WTC11 (cell line): ENCODE measurements around the gene PRR23B. TPM values are rescaled to one million over a fixed set of nuclear protein-coding genes. Genes with fewer than 3 reads are reported as not detected.
A peak's percentile ranks its signal among the peaks of the same experiment; 100 is the strongest.

Experiments used
- ATAC-seq: fragments of 200-7000 bp; cut with Tn5 transposase; 2 replicates; pipeline ENCODE4 v1.10.0; 2021; ENCODE audit warnings: mild to moderate bottlenecking, moderate library complexity
- Bru-seq: library from RNA; stranded (reverse); fragments of 400-500 nt; gene quantifications from one replicate; lab custom pipeline; 2021; lab: Mats Ljungman, UMichigan
- CTCF ChIA-PET: fragments of 300-600 bp; sonication (Branson Sonifier 250); formaldehyde crosslinking; loops from one replicate; lab custom pipeline; 2021; ENCODE audit warnings: antibody characterized with exemption; lab: Charles Lee
- POLR2A ChIA-PET: fragments of 350-600 bp; sonication (Branson Sonifier 250); formaldehyde crosslinking; loops from one replicate; lab custom pipeline; 2021; ENCODE audit warnings: antibody characterized with exemption; lab: Charles Lee
- DNase-seq: peaks from one replicate; pipeline ENCODE4 v3.0.0; 2021; ENCODE audit warnings: low spot score
- H3K27ac Mint-ChIP-seq: 2 replicates; pipeline ENCODE4 v1.8.0; 2021; ENCODE audit warnings: mixed read lengths
- H3K27me3 Mint-ChIP-seq: 2 replicates; pipeline ENCODE4 v1.8.0; 2021; ENCODE audit warnings: low read depth, mild to moderate bottlenecking, moderate library complexity, mixed read lengths
- H3K36me3 Mint-ChIP-seq: 2 replicates; pipeline ENCODE4 v1.8.0; 2021; ENCODE audit warnings: mixed read lengths
- H3K4me1 Mint-ChIP-seq: 2 replicates; pipeline ENCODE4 v1.8.0; 2022; ENCODE audit warnings: mixed read lengths
- H3K4me3 Mint-ChIP-seq: 2 replicates; pipeline ENCODE4 v1.8.0; 2021; ENCODE audit warnings: mild to moderate bottlenecking, moderate library complexity, mixed read lengths
- H3K9me3 Mint-ChIP-seq: 2 replicates; pipeline ENCODE4 v1.8.0; 2021; ENCODE audit warnings: mixed read lengths
- ATF1 ChIP-seq: sonication (generic); formaldehyde crosslinking; IDR thresholded peaks from 2 replicates; pipeline ENCODE4 v1.8.1; 2023; ENCODE audit warnings: mild to moderate bottlenecking, moderate library complexity, missing genetic modification reagents
- CREM ChIP-seq: sonication (generic); formaldehyde crosslinking; IDR thresholded peaks from 2 replicates; pipeline ENCODE4 v1.8.1; 2022; ENCODE audit warnings: mild to moderate bottlenecking, missing genetic modification reagents, moderate library complexity
- CTCF ChIP-seq: fragments of 200-600 bp; IDR thresholded peaks from 2 replicates; pipeline ENCODE4 v1.8.0; 2022; ENCODE audit warnings: antibody characterized with exemption
- GRHL2 ChIP-seq: fragments of 250-450 bp; sonication (Bioruptor Pico); IDR thresholded peaks from 2 replicates; pipeline ENCODE4 v1.8.0; 2022; ENCODE audit warnings: mild to moderate bottlenecking, moderate library complexity; ENCODE audit not compliant: insufficient replicate concordance, severe bottlenecking
- JUN ChIP-seq: sonication (generic); formaldehyde crosslinking; IDR thresholded peaks from 2 replicates; pipeline ENCODE4 v1.8.0; 2023; ENCODE audit warnings: mild to moderate bottlenecking, missing genetic modification reagents
- NFE2L1 ChIP-seq: sonication (generic); formaldehyde crosslinking; IDR thresholded peaks from 2 replicates; pipeline ENCODE4 v1.8.1; 2023; ENCODE audit warnings: missing genetic modification reagents
- NR1H2 ChIP-seq: sonication (generic); formaldehyde crosslinking; IDR thresholded peaks from 2 replicates; pipeline ENCODE4 v1.9.0; 2021; ENCODE audit warnings: mild to moderate bottlenecking, moderate library complexity, missing genetic modification reagents
- OVOL2 ChIP-seq: fragments of 250-450 bp; sonication (Bioruptor Pico); IDR thresholded peaks from 2 replicates; pipeline ENCODE4 v1.9.0; 2021; ENCODE audit warnings: mild to moderate bottlenecking, borderline replicate concordance
- PREB ChIP-seq: sonication (generic); formaldehyde crosslinking; IDR thresholded peaks from 2 replicates; pipeline ENCODE4 v1.8.1; 2022; ENCODE audit warnings: mild to moderate bottlenecking, missing genetic modification reagents, moderate library complexity, borderline replicate concordance
- RORB ChIP-seq: fragments of 250-450 bp; sonication (Bioruptor Pico); IDR thresholded peaks from 2 replicates; pipeline ENCODE4 v1.9.0; 2021; ENCODE audit warnings: mild to moderate bottlenecking
- TCF7 ChIP-seq: sonication (generic); formaldehyde crosslinking; IDR thresholded peaks from 2 replicates; pipeline ENCODE4 v1.8.0; 2022; ENCODE audit warnings: mild to moderate bottlenecking, low read depth, missing genetic modification reagents, moderate library complexity
- TEAD4 ChIP-seq: sonication (generic); formaldehyde crosslinking; IDR thresholded peaks from 2 replicates; pipeline ENCODE4 v1.8.0; 2022; ENCODE audit warnings: mild to moderate bottlenecking, missing genetic modification reagents
- ZMAT4 ChIP-seq: fragments of 250-450 bp; sonication (Bioruptor Pico); IDR thresholded peaks from 2 replicates; pipeline ENCODE4 v1.9.0; 2021; ENCODE audit warnings: mild to moderate bottlenecking
- ZNF138 ChIP-seq: sonication (generic); formaldehyde crosslinking; conservative IDR thresholded peaks from 2 replicates; pipeline ENCODE4 v1.8.1; 2022; ENCODE audit warnings: mild to moderate bottlenecking, moderate library complexity, missing genetic modification reagents
- ZNF317 ChIP-seq: sonication (generic); formaldehyde crosslinking; IDR thresholded peaks from 2 replicates; pipeline ENCODE4 v1.8.1; 2023; ENCODE audit warnings: low read depth, mild to moderate bottlenecking, moderate library complexity, missing genetic modification reagents, borderline replicate concordance
- ZNF423 ChIP-seq: fragments of 250-450 bp; sonication (Bioruptor Pico); IDR thresholded peaks from 2 replicates; pipeline ENCODE4 v2.1.2; 2022; ENCODE audit warnings: mild to moderate bottlenecking, moderate library complexity
- long read RNA-seq, 3 experiments: library from RNA in 1 of 3; library from capped mRNA in 1 of 3; library from polyadenylated mRNA in 1 of 3; unstranded in 2 of 3; stranded (forward) in 1 of 3; transcript quantifications; one replicate each; pipeline ENCODE4 v2.0.0, GENCODE V29; 2021
- total RNA-seq: library from RNA; stranded (reverse); gene quantifications from 3 replicates; pipeline ENCODE4 v1.2.3, GENCODE V29; 2021

PRR23B gene
- total RNA-seq, result not detected in 3 replicates
- Bru-seq, nascent RNA, result not detected
- long read RNA-seq, experiment 1, result 0 reads
- long read RNA-seq, experiment 2, result 0 reads
- long read RNA-seq, experiment 3, result 0 reads

- no peaks in the 10 kb centered on the region for H3K36me3 Mint-ChIP-seq
- TF ChIP-seq ZNF138 (CRISPR knock-in tag), result no peak
- TF ChIP-seq GRHL2 (CRISPR knock-in tag), result no peak
- TF ChIP-seq CTCF, result peak; percentile 23; the same call in 1 of the 2 replicates
- peaks cover 5% of the 10 kb centered on the region; the same call in 1 of the 2 replicates for H3K9me3 Mint-ChIP-seq
- ChIA-PET CTCF (interaction anchor here (1.5 to 2.1 kb wide), 3 partner anchors 26 to 97 kb away, joined by 3 to 7 read pairs (median 4); no protein-coding TSS in a partner anchor), POLR2A (no interaction called here)
- H3K4me3 Mint-ChIP-seq, result no peak within 1 kb of the TSS
- H3K27me3 Mint-ChIP-seq, result no peaks in the 10 kb centered on the region
- peak; percentile 17 for DNase-seq
- peak; percentile 56 for ATAC-seq
- H3K27ac Mint-ChIP-seq, result no peak within 1 kb of the TSS
- H3K4me1 Mint-ChIP-seq, result no peaks in the 10 kb centered on the region
Measured at GRCh38 chr3:139020868-139021234, at the start of gene PRR23B. Gene PRR23B (minus strand): TSS chr3:139020926. CDS start chr3:139020661, 265 bp downstream.

- DNase-seq, result no peak
- ATAC-seq, result no peak
- ChIA-PET CTCF (no interaction called here), POLR2A (no interaction called here)
- Mint-ChIP-seq H3K27me3 (no peaks in the 10 kb centered on the region), H3K4me3 (no peak overlapping the region), H3K27ac (no peak overlapping the region), H3K36me3 (no peaks in the 10 kb centered on the region), H3K9me3 (no peaks in the 10 kb centered on the region; the same call in 1 of the 2 replicates), H3K4me1 (no peaks in the 10 kb centered on the region)
- TF ChIP-seq NFE2L1 (CRISPR knock-in tag), result no peak
- TF ChIP-seq OVOL2, result no peak
Measured at GRCh38 chr3:139062918-139063317, 42.2 kb upstream of the PRR23B start.

GRCh38 chr3:139052802-139053600 lies 32.3 kb upstream of the PRR23B start:
- Mint-ChIP-seq H3K4me1 (no peaks in the 10 kb centered on the region), H3K36me3 (peaks cover 3% of the 10 kb centered on the region; the same call in 1 of the 2 replicates), H3K27me3 (peaks cover 5% of the 10 kb centered on the region; the same call in 1 of the 2 replicates), H3K4me3 (no peak overlapping the region), H3K27ac (no peak overlapping the region), H3K9me3 (peaks cover 30% of the 10 kb centered on the region)
- ChIA-PET CTCF (no interaction called here), POLR2A (no interaction called here)
- TF ChIP-seq JUN (CRISPR knock-in tag), result no peak
- no peak for TF ChIP-seq PREB (CRISPR knock-in tag)
- TF ChIP-seq NR1H2 (CRISPR knock-in tag), result no peak
- TF ChIP-seq ATF1, result no peak
- no peak for TF ChIP-seq ZNF423 (CRISPR knock-in tag)
- no peak for TF ChIP-seq ZMAT4 (CRISPR knock-in tag)
- no peak for TF ChIP-seq TEAD4
- TF ChIP-seq ZNF317 (CRISPR knock-in tag), result no peak
- no peak for TF ChIP-seq RORB (CRISPR knock-in tag)
- TF ChIP-seq TCF7 (CRISPR knock-in tag), result no peak
- TF ChIP-seq CREM (CRISPR knock-in tag), result no peak
- ATAC-seq (no peak), DNase-seq (no peak)
